Smooth muscle cell of the brain vasculature (primary cell): Measurements from ENCODE around the gene BCL11B.

Experiments
- DNase-seq: peaks from one replicate; pipeline ENCODE4 v3.0.0-alpha.2; 2012; ENCODE audit warnings: low read depth, low spot score

The BCL11B gene

GRCh38 chr14:99183311-99183710, 88.7 kb downstream of the BCL11B start:
- no peak for DNase-seq

- DNase-seq: no peak
Observed at GRCh38 chr14:99182548-99183250, 89.3 kb downstream of the BCL11B start.

- no peak for DNase-seq
Observed at GRCh38 chr14:99181804-99182520, 90.0 kb downstream of the BCL11B start.

- no peak for DNase-seq
Observed at GRCh38 chr14:99181241-99181640, 90.8 kb downstream of the BCL11B start.

- DNase-seq: no peak
Observed at GRCh38 chr14:99179946-99180345, 92.1 kb downstream of the BCL11B start.

- no peak for DNase-seq
Observed at GRCh38 chr14:99179506-99179905, 92.5 kb downstream of the BCL11B start.

- DNase-seq: no peak
Observed at GRCh38 chr14:99177886-99178835, 93.8 kb downstream of the BCL11B start.

GRCh38 chr14:99177046-99177655, 94.8 kb downstream of the BCL11B start:
- no peak for DNase-seq

- no peak for DNase-seq
Observed at GRCh38 chr14:99176156-99176945, 95.6 kb downstream of the BCL11B start.

- DNase-seq: no peak
Observed at GRCh38 chr14:99175331-99176155, 96.5 kb downstream of the BCL11B start.

GRCh38 chr14:99174770-99175319, 97.2 kb downstream of the BCL11B start:
- no peak for DNase-seq

- no peak for DNase-seq
Observed at GRCh38 chr14:99174081-99174769, 97.8 kb downstream of the BCL11B start.

GRCh38 chr14:99173506-99173905, 98.5 kb downstream of the BCL11B start:
- DNase-seq: no peak

GRCh38 chr14:99173086-99173485, 98.9 kb downstream of the BCL11B start:
- DNase-seq: no peak

GRCh38 chr14:99171396-99171795, 100.6 kb downstream of the BCL11B start:
- no peak for DNase-seq

- no peak for DNase-seq
Observed at GRCh38 chr14:99169776-99170356, 102.1 kb downstream of the BCL11B start.

GRCh38 chr14:99168330-99168729, 103.7 kb downstream of the BCL11B start:
- no peak for DNase-seq

- no peak for DNase-seq
Observed at GRCh38 chr14:99166506-99166905, 105.5 kb downstream of the BCL11B start.

- no peak for DNase-seq
Observed at GRCh38 chr14:99164712-99165111, 107.3 kb downstream of the BCL11B start.
